OCI-LY7 (cell line): ENCODE results near the gene KCNK4. TPM values are rescaled to one million over a fixed set of nuclear protein-coding genes. Genes with fewer than 3 reads are reported as not detected.

Experiments used
- BruUV-seq: library from RNA; stranded (reverse); fragments of 400-500 nt; replicated peaks from 2 replicates; lab custom pipeline; 2021; lab: Mats Ljungman, UMichigan
- CTCF ChIA-PET: fragments of 300-600 bp; sonication (Branson Sonifier 250); formaldehyde crosslinking; loops from one replicate; lab custom pipeline; 2022; ENCODE audit warnings: antibody characterized with exemption; ENCODE audit not compliant: unreplicated experiment; lab: Charles Lee
- POLR2A ChIA-PET: fragments of 300-600 bp; sonication (Branson Sonifier 250); formaldehyde crosslinking; loops from one replicate; lab custom pipeline; 2022; ENCODE audit warnings: antibody characterized with exemption; lab: Charles Lee
- DNase-seq: peaks from one replicate; pipeline ENCODE4 v3.0.0-alpha.2; 2015; ENCODE audit warnings: low spot score
- H2AFZ ChIP-seq: fragments of 200-600 bp; sonication (generic), shearing (Covaris generic); 2 replicates; pipeline ENCODE4 v1.6.1; 2014; ENCODE audit warnings: mild to moderate bottlenecking, antibody characterized with exemption, low read length, moderate library complexity
- H3K27ac ChIP-seq: fragments of 200-600 bp; sonication (generic); 2 replicates; pipeline ENCODE4 v1.5.1; 2014; ENCODE audit warnings: mixed run types, low read depth, mild to moderate bottlenecking, moderate library complexity, low read length, inconsistent platforms; ENCODE audit not compliant: poor library complexity, severe bottlenecking
- H3K36me3 ChIP-seq: fragments of 200-600 bp; sonication (generic); 2 replicates; pipeline ENCODE4 v1.6.1; 2014; ENCODE audit warnings: mild to moderate bottlenecking, antibody characterized with exemption, low read length, moderate library complexity, mixed read lengths; ENCODE audit not compliant: insufficient read depth
- H3K4me1 ChIP-seq: fragments of 200-600 bp; sonication (generic); 2 replicates; pipeline ENCODE4 v1.5.1; 2014; ENCODE audit warnings: mild to moderate bottlenecking, low read length; ENCODE audit not compliant: insufficient read depth, poor library complexity, severe bottlenecking
- H3K4me2 ChIP-seq: fragments of 200-600 bp; sonication (generic); 2 replicates; pipeline ENCODE4 v1.6.1; 2014; ENCODE audit warnings: mild to moderate bottlenecking, low read length
- H3K4me3 ChIP-seq: fragments of 200-600 bp; sonication (generic); 2 replicates; pipeline ENCODE4 v1.5.1; 2014; ENCODE audit warnings: mild to moderate bottlenecking, low read depth, low read length; ENCODE audit not compliant: poor library complexity, severe bottlenecking
- H3K79me2 ChIP-seq: fragments of 200-600 bp; sonication (generic); 2 replicates; pipeline ENCODE4 v1.6.1; 2016; ENCODE audit warnings: low read depth, mild to moderate bottlenecking, low read length, moderate library complexity, mixed read lengths; ENCODE audit not compliant: insufficient read depth
- H3K9me2 ChIP-seq: fragments of 200-600 bp; sonication (generic); 2 replicates; pipeline ENCODE4 v1.6.1; 2016; ENCODE audit warnings: mild to moderate bottlenecking, low read length, mixed read lengths; ENCODE audit not compliant: insufficient read depth
- H3K9me3 ChIP-seq: fragments of 200-600 bp; sonication (generic); 2 replicates; pipeline ENCODE4 v1.6.1; 2014; ENCODE audit warnings: mild to moderate bottlenecking, mixed run types, low read length, mixed read lengths
- H4K20me1 ChIP-seq: fragments of 200-600 bp; sonication (generic); 2 replicates; pipeline ENCODE4 v1.6.1; 2014; ENCODE audit warnings: mild to moderate bottlenecking, antibody characterized with exemption, low read length, moderate library complexity, mixed read lengths; ENCODE audit not compliant: insufficient read depth
- EZH2phosphoT487 ChIP-seq: fragments of 200-600 bp; sonication (generic); IDR thresholded peaks from 2 replicates; pipeline ENCODE4 v1.6.1; 2018; ENCODE audit warnings: low read depth, borderline replicate concordance, mild to moderate bottlenecking, mixed run types, antibody characterized with exemption, low read length, moderate library complexity, mixed read lengths
- intact Hi-C: fragments of 100-400 bp; cut with micrococcal nuclease; formaldehyde crosslinking; loops from one replicate; pipeline ENCODE4 v1.10.0; 2022; ENCODE audit not compliant: unreplicated experiment
- total RNA-seq, 2 experiments: library from RNA; depleted of rRNA in 1 of 2; stranded (reverse); fragments of >200 nt in 1 of 2; shearing (Covaris generic) in 1 of 2; gene quantifications; 2 replicates each; pipeline ENCODE4 v1.2.3, GENCODE V29; 2014 to 2022
- TF ChIP-seq, protein P1 (sequence below): fragments of 200-600 bp; sonication (generic); conservative IDR thresholded peaks from 2 replicates; pipeline ENCODE4 v1.5.1; 2014; ENCODE audit warnings: mild to moderate bottlenecking, antibody characterized with exemption, low read length, moderate library complexity, mixed read lengths

The KCNK4 gene
- total RNA-seq, 2 experiments from 2014 or later: 0.80 to 0.95 TPM

DNA sequence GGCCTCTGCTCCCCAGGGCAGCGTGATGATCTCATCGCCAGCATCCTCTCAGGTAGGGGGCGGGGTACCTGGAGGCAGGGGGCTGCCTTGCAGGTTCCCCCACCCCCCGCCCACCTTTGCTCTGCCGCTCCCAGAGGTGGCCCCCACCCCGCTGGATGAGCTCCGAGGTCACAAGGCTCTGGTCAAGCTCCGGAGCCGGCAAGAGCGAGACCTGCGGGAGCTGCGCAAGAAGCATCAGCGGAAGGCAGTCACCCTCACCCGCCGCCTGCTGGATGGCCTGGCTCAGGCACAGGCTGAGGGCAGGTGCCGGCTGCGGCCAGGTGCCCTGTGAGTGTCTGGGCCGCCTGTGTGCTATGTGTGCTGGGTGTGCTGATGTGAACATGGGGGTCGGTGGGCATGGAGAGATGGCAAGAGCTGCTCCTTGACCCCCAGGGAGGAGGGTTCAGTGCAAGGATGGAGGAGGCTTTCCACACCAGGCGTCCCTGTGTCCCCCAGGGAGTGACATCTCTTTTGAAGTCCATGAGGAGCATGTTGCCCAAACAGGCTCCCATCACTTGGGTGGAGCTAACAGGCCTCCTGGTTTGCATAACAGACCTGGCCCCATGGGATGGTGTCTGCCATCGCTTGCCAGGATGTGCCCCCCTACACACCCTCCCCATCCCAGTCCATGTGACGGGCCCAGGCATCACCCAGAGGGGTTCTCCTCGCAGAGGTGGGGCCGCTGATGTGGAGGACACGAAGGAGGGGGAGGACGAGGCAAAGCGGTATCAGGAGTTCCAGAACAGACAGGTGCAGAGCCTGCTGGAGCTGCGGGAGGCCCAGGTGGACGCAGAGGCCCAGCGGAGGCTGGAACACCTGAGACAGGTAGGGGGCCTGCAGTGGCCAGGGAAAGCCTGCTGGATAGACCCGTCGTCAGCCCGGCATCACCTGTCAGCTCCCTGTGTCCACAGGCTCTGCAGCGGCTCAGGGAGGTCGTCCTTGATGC lies 25.6 kb upstream of the KCNK4 start:
- Histone ChIP-seq H2AFZ (no peak overlapping the region), H3K4me1 (peaks cover 18% of the 10 kb centered on the region), H3K27ac (no peak overlapping the region), H3K4me3 (no peak overlapping the region), H3K9me2 (no peaks in the 10 kb centered on the region), H3K36me3 (no peaks in the 10 kb centered on the region), H3K9me3 (no peaks in the 10 kb centered on the region), H3K4me2 (no peak overlapping the region), H3K79me2 (no peaks in the 10 kb centered on the region), H4K20me1 (no peaks in the 10 kb centered on the region)
- DNase-seq: no peak
- BruUV-seq: no TSS peak
- ChIA-PET CTCF (no interaction called here), POLR2A (interaction anchor here (0.8 to 1.0 kb wide), 2 partner anchors 18 to 20 kb away, joined by 3 read pairs; no protein-coding TSS in a partner anchor)
- TF ChIP-seq EZH2phosphoT487: no peak
- TF ChIP-seq, protein P1, sequence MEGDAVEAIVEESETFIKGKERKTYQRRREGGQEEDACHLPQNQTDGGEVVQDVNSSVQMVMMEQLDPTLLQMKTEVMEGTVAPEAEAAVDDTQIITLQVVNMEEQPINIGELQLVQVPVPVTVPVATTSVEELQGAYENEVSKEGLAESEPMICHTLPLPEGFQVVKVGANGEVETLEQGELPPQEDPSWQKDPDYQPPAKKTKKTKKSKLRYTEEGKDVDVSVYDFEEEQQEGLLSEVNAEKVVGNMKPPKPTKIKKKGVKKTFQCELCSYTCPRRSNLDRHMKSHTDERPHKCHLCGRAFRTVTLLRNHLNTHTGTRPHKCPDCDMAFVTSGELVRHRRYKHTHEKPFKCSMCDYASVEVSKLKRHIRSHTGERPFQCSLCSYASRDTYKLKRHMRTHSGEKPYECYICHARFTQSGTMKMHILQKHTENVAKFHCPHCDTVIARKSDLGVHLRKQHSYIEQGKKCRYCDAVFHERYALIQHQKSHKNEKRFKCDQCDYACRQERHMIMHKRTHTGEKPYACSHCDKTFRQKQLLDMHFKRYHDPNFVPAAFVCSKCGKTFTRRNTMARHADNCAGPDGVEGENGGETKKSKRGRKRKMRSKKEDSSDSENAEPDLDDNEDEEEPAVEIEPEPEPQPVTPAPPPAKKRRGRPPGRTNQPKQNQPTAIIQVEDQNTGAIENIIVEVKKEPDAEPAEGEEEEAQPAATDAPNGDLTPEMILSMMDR: no peak
- intact Hi-C loops: no loop called here

DNA sequence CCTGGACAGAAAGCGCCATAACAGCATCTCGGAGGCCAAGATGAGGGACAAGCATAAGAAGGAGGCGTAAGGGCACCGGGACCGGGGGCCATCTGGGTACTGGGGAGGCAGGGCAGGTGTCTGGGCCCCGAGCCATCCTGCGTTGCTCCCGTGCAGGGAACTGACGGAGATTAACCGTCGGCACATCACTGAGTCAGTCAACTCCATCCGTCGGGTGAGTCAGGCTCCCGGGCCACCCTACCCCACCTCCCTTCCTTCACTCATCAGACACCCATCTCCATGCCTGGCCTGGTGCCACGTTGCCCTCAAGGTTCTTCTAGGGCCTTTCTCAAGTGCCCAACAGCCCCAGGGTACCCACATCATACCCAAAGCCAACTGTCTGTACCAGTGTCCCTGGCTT lies 24.8 kb upstream of the KCNK4 start:
- Histone ChIP-seq H3K79me2 (no peaks in the 10 kb centered on the region), H3K4me3 (no peak overlapping the region), H2AFZ (no peak overlapping the region), H4K20me1 (no peaks in the 10 kb centered on the region), H3K36me3 (no peaks in the 10 kb centered on the region), H3K9me3 (no peaks in the 10 kb centered on the region), H3K9me2 (no peaks in the 10 kb centered on the region), H3K4me1 (peaks cover 18% of the 10 kb centered on the region), H3K27ac (no peak overlapping the region), H3K4me2 (no peak overlapping the region)
- TF ChIP-seq EZH2phosphoT487: no peak
- TF ChIP-seq, protein P1: no peak
- intact Hi-C loops: no loop called here
- ChIA-PET CTCF (no interaction called here), POLR2A (no interaction called here)
- no peak for DNase-seq
- BruUV-seq: no TSS peak
